Measurements from ENCODE around the gene VPS4A.
A peak's percentile ranks its signal among the peaks of the same experiment; 100 is the strongest.
"Not testable (repeated sequence)": the region's sequence is repeated elsewhere in the genome, so short reads cannot be mapped to it uniquely, and the experiment has no call there.

The VPS4A gene

GRCh38 chr16:69310653-69311532, at the start of gene VPS4A:
Gene VPS4A (plus strand): TSS chr16:69311350. CDS start chr16:69311512, 162 bp downstream.
- DNase-seq, result peak; percentile 99

- DNase-seq, result no peak
Observed at GRCh38 chr16:69266334-69267063, 44.7 kb upstream of the VPS4A start.

- DNase-seq, result no peak
Observed at GRCh38 chr16:69267633-69268032, 43.5 kb upstream of the VPS4A start.

- no peak for DNase-seq
Observed at GRCh38 chr16:69270395-69270794, 40.8 kb upstream of the VPS4A start.

GRCh38 chr16:69270831-69271230, 40.3 kb upstream of the VPS4A start:
- no peak for DNase-seq

GRCh38 chr16:69273009-69273408, 38.1 kb upstream of the VPS4A start:
- DNase-seq, result no peak

DNA sequence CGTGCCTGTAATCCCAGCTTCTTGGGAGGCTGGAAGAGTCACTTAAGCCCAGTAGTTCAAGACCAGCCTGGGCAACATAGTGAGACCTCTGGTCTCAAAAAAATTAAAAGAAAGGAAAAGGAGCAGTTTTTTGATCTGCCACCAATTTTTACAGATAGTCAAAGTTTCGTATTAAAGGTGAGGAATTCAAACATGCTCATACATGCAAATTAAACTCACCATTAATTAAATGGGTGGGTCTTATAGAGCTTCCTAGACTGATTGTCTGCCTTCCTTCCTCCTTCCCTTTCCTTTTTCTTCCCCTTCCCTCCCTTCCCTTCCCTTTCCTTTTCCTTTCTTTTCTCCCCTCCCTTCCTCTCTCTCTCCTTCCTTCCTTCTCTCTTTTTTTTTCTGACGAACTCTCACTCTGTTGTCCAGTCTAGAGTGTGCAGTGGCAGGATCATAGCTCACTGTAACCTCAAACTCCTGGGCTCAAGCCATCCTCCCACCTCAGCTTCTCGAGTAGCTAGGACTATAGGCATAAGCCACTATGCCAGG, 36.4 kb upstream of the VPS4A start:
- DNase-seq, result no peak

GRCh38 chr16:69276148-69277115, 34.7 kb upstream of the VPS4A start:
- DNase-seq, result no peak

DNA sequence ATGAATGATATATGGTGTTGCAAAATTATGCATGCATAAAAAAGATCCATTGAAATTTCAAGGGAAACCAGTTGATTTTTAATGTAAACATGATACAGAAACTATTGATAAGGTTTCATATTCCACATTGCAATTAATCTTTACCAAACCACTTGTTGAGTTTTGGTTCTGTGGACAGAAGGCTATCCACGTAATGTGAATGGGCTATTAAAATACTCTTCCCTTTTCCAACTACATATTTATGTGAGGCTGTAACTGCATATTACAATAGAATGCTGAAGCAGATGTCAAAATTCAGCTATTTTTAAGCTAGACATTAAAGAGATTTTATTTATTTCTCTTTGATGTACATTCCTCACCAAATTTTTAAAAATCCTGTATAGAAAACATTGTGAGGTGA, 33.7 kb upstream of the VPS4A start:
- DNase-seq, result no peak

DNA sequence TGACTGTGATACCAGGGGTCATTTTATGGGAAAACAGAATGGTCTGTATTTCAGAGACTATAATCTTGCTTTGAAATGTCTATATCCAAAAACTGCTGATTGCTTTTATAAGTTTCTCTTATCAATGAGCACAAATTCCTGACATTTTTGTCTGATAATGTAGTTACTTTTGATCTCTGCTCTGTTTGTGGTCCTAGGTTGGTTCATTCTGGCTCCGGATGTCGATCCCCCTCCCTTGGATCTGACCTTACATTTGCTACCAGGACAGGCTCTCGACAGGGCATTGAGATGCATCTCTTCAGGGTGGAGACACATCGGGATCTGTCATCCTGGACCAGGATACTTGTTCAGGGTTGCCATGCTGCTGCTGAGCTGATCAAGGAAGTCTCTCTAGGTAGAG, 27.3 kb upstream of the VPS4A start:
- DNase-seq, result no peak

DNA sequence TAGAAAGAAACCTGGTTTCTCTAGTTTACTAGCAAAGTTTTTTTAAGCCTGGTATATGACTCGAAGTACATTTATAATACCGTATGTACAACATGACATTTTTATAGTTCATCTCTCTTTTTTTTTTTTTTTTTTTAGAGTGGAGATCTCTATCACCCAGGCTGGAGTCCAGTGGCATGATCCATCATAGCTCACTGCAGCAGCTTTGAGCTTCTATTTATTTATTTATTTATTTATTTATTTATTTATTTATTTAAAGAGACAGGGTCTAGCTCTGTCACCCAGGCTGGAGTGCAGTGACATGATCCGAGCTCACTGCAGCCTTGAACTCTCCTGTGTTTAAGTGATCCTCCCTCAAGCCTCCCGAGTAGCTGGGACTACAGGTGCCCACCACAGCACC, 25.9 kb upstream of the VPS4A start:
- DNase-seq, result no peak

GRCh38 chr16:69286941-69287713, 24.0 kb upstream of the VPS4A start:
- DNase-seq, result peak; percentile 43

GRCh38 chr16:69291657-69292056, 19.5 kb upstream of the VPS4A start:
- not testable (repeated sequence) for DNase-seq

DNA sequence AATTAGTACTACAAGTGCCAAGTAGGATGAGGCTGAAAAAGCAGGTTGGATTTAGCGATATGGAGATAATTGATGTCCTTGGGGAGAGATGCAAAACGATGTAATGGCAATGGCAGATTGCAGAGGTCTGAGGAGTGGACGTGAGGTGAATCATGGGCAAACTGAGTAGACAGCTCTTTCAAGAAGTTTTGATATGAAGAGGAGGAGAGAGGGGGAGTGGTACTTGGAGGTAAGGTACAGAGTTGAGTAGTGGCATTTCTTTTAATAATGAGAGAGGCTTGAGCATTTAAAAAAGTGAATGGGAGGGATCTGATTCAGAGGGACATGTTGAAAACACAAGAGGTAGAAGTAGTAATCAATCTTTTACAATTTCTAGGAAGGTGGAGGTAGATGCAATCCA, 17.7 kb upstream of the VPS4A start:
- DNase-seq, result no peak

DNA sequence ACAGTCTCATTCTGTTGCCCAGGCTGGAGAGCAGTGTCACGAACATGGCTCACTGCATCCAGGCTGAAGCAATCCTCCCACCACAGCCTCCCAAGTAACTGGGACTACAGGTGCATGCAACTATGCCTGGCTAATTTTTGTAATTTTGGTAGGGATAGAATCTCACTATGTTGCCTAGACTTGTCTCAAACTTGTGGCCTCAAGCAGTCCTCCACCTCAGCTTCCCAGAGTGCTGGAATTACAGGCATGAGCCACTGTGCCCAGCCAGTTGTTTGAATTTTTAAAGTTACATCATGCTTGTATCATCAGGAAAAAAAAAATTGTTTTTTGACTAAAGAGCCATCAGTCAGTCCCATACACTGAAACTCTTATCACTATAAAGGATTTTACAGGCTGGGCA, 17.1 kb upstream of the VPS4A start:
- DNase-seq, result no peak

DNA sequence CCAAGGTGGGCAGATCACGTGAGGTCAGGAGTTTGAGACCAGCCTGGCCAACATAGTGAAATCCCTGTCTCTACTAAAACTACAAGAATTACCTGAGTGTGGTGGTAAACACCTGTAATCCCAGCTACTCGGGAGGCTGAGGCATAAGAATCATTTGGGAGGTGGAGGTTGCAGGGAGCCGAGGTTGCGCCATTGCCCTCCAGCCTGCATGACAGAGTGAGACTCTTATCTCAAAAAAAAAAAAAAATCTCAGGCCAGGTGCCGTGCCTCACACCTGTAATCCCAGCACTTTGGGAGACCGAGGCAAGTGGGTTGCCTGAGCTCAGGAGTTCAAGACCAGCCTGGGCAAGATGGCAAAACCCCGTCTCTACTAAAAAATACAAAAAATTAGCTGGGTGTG, 14.4 kb upstream of the VPS4A start:
- DNase-seq, result not testable (repeated sequence)

- DNase-seq, result no peak
Observed at GRCh38 chr16:69298261-69298660, 12.9 kb upstream of the VPS4A start.

- no peak for DNase-seq
Observed at GRCh38 chr16:69301187-69301586, 10.0 kb upstream of the VPS4A start.

GRCh38 chr16:69301861-69302260, 9.3 kb upstream of the VPS4A start:
- no peak for DNase-seq

GRCh38 chr16:69302301-69302700, 8.8 kb upstream of the VPS4A start:
- DNase-seq, result no peak

DNA sequence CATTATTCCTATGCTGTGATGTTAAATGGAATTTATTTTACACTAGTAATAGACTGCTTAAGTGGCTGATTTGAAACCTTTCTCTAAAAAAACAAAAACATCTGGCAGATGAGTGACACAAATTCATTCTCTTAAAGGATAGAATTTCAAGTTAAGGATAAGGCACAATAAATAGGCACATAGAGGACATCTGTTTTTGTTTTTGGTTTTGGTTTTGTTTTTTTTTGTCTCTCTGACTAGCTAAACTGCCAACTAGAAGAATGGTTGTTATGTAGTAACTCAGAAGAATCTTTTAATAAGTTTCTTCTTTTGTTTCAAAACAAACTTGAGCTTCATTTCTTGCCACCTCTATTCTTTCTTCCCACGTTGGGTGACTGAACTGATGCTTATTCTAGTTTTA, 5.1 kb upstream of the VPS4A start:
- no peak for DNase-seq

DNA sequence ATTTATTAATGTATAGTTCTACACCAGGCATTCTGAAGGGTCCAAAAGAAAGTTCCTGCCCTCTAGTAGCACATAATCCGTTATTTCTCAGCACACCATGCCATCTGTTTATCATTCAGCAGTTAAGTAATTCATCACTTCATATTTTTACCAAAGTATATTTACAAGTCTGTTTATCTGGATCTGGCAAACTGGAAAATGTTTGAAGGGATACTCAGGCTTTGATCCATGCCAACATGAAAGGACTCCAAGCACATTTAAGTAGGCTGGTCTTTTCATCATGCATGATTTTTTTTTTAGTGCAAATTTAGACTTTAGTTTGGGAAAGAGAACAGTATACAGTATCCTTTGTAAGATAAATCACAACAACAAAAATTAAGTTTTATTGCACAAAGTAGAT, 4.1 kb upstream of the VPS4A start:
- no peak for DNase-seq
